Spleen (tissue), 11 donors: ENCODE data around the gene MAGI2. TPM values are rescaled to one million over a fixed set of nuclear protein-coding genes. Genes with fewer than 3 reads are reported as not detected.

Experiments used
- DNase-seq: peaks from one replicate; pipeline ENCODE4 v3.0.0-alpha.2; 2020
- H3K27ac ChIP-seq, 8 donors: fragments of 200-600 bp; sonication (generic) in 7 of 8; 1 replicate in 4 of 8; 2 replicates in 4 of 8; pipeline versions ENCODE4 v1.5.0 to v1.8.0; 2016 to 2021; ENCODE audit warnings: inconsistent platforms in 4 of 8, mild to moderate bottlenecking in 4 of 8, moderate library complexity in 1 of 8
- H3K27me3 ChIP-seq, 7 donors: fragments of 200-600 bp; sonication (generic) in 6 of 7; replicated peaks in 1 of 7; 1 replicate in 4 of 7; 2 replicates in 3 of 7; pipeline versions ENCODE4 v1.5.0 to v1.8.0; 2016 to 2021; ENCODE audit warnings: inconsistent platforms in 3 of 7, mild to moderate bottlenecking in 1 of 7
- H3K36me3 ChIP-seq, 6 donors: fragments of 200-600 bp; sonication (generic) in 5 of 6; 1 replicate in 4 of 6; 2 replicates in 2 of 6; pipeline versions ENCODE4 v1.5.0 to v1.8.0; 2016 to 2021; ENCODE audit warnings: inconsistent platforms in 2 of 6
- H3K4me1 ChIP-seq, 6 donors: fragments of 200-600 bp; sonication (generic) in 5 of 6; 1 replicate in 3 of 6; 2 replicates in 3 of 6; pipeline versions ENCODE4 v1.5.0 to v1.8.0; 2016 to 2021; ENCODE audit warnings: inconsistent platforms in 3 of 6
- H3K4me3 ChIP-seq, 8 donors: fragments of 200-600 bp; sonication (generic) in 7 of 8; 1 replicate in 4 of 8; 2 replicates in 4 of 8; pipeline versions ENCODE4 v1.5.0 to v1.8.0; 2016 to 2021; ENCODE audit warnings: inconsistent platforms in 4 of 8, mild to moderate bottlenecking in 4 of 8, moderate library complexity in 2 of 8
- H3K9me3 ChIP-seq, 8 donors: fragments of 200-600 bp; sonication (generic) in 7 of 8; 1 replicate in 4 of 8; 2 replicates in 4 of 8; pipeline versions ENCODE4 v1.5.0 to v1.8.0; 2016 to 2021; ENCODE audit warnings: inconsistent platforms in 4 of 8
- POLR2A ChIP-seq, 3 donors: fragments of 450-650 bp; IDR thresholded peaks; one replicate each; pipeline ENCODE4 v1.5.1; 2017; ENCODE audit warnings: antibody characterized with exemption in 3 of 3, mild to moderate bottlenecking in 1 of 3
- POLR2AphosphoS5 ChIP-seq, 3 donors: sonication (generic); formaldehyde crosslinking; IDR thresholded peaks; one replicate each; pipeline ENCODE4 v1.5.1; 2017; ENCODE audit warnings: antibody characterized with exemption in 3 of 3
- WGBS, 5 donors: extraction: QIAGEN DNeasy Blood & Tissue Kit in 3 of 5; methylation state at CpG; one replicate each; pipeline versions ENCODE4 v1.1.5 to v1.1.7; 2013 to 2018; 5-methylcytosine and 5-hydroxymethylcytosine counted together
- intact Hi-C: fragments of 100-400 bp; cut with DNase I; formaldehyde crosslinking; loops from one replicate; pipeline ENCODE4 v1.15.0; 2023; ENCODE audit warnings: low total_unique reads
- polyA plus RNA-seq, 3 donors: library from polyadenylated mRNA; stranded (reverse); fragments of 200-250 nt; gene quantifications; one replicate each; pipeline ENCODE4 v1.2.1, GENCODE V29; 2013
- total RNA-seq, 7 donors: library from RNA; depleted of rRNA in 3 of 7; stranded (reverse); fragments of >200 nt in 3 of 7; fragmentation: NEBNext Ultra II Directional in 4 of 7; extraction: Animal tissue kit (Norgen Biotek cat#: 25700) in 4 of 7; gene quantifications; one replicate each; pipeline versions ENCODE4 v1.1.0 to v1.2.1, GENCODE V29; 2016 to 2021
- TF ChIP-seq, protein P1 (sequence below), 11 experiments: fragments of 200-600 bp in 7 of 11; fragments of 450-650 bp in 4 of 11; sonication (generic) in 4 of 11; IDR thresholded peaks in 8 of 11; conservative IDR thresholded peaks in 3 of 11; 1 replicate in 7 of 11; 2 replicates in 4 of 11; pipeline versions ENCODE4 v1.4.0 to v1.8.0; 2016 to 2021; ENCODE audit warnings: antibody characterized with exemption in 11 of 11, inconsistent platforms in 4 of 11, mild to moderate bottlenecking in 1 of 11
- donor health status: healthy with polysubstance abuse.
- donor health status: DM: no; HTN: no; CAD: no; lungs with moderate emphysema.
- donor health status: DM: no; HTN: no; CAD: no.
- donor health status: Bipolar disorder and iron deficiency.
- donor health status: healthy.
- donor health status: DM: no; HTN: no; CAD: no.
- donor health status: DM: yes; HTN: yes; CAD: no.

Gene MAGI2
- total and polyA plus RNA-seq, 10 donors: 0.74 to 18.1 (median 11.1) TPM

DNA sequence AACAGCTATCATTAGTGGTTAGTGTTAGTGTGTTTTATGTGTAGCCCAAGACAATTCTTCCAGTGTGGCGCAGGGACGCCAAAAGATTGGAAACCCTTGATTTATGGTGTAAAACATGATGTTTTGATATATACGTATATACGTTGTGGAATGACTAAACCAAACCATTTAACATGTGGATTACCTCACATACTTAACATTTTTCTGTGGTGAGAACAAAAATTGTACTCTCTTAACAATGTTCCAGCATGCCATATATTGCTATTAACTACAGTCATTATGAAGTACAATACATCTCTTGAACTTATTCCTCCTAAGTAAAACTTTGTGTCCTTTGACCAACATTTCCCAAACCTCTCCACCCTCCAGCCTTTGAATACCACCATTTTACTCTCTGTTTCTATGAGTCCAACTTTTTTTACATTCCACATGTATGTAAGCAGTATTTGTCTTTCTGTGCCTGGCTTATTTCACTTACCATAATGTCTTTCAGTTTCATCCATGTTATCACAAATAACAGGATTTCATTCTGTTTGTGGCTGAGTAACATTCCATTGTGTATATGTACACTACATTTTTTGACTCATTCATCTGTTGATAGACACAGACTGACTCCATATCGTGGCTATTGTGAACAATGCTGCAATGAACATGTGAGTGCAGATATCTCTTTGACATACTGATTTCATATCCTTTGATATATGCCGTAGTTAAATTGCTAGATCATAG lies 42.2 kb upstream of the MAGI2 start:
- intact Hi-C loops: no loop called here
- no peak overlapping the region for H3K4me3 ChIP-seq
- no peak overlapping the region for H3K27ac ChIP-seq
- H3K27me3 ChIP-seq: no peaks in the 10 kb centered on the region
- DNase-seq: no peak
- no peaks in the 10 kb centered on the region for H3K4me1 ChIP-seq
- peaks cover 0 to 2% (median 0%) of the 10 kb centered on the region in 8 donors for H3K9me3 ChIP-seq
- TF ChIP-seq, protein P1, sequence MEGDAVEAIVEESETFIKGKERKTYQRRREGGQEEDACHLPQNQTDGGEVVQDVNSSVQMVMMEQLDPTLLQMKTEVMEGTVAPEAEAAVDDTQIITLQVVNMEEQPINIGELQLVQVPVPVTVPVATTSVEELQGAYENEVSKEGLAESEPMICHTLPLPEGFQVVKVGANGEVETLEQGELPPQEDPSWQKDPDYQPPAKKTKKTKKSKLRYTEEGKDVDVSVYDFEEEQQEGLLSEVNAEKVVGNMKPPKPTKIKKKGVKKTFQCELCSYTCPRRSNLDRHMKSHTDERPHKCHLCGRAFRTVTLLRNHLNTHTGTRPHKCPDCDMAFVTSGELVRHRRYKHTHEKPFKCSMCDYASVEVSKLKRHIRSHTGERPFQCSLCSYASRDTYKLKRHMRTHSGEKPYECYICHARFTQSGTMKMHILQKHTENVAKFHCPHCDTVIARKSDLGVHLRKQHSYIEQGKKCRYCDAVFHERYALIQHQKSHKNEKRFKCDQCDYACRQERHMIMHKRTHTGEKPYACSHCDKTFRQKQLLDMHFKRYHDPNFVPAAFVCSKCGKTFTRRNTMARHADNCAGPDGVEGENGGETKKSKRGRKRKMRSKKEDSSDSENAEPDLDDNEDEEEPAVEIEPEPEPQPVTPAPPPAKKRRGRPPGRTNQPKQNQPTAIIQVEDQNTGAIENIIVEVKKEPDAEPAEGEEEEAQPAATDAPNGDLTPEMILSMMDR (IDR thresholded peaks at IDR 0.05 in 8 of 11, conservative IDR thresholded peaks at IDR 0.05 in 3 of 11): no peak
- no peak for TF ChIP-seq POLR2AphosphoS5 (IDR thresholded peaks at IDR 0.05)
- TF ChIP-seq POLR2A (IDR thresholded peaks at IDR 0.05): no peak
- no peaks in the 10 kb centered on the region for H3K36me3 ChIP-seq
- WGBS, 5 donors: 83 to 91% (median 89%) methylated on average over 6 of the region's 6 CpGs

DNA sequence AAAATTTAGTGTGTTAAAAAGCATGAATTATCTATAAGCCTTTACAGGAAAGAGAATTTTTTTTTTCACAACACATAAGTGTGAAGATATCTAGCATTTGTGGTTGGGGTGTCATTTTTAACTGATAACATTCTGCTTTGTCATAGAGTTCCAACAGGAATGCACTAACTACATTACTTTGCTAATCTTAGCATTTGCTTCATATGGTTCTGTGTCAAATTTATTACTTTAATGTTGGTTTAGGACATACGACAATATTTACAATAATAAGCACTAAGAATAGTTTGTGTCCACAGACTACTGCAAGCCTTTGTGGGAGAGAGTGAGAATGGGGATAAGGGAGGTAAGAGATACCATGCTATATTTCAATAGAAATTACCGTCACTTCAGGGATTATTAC lies 40.6 kb upstream of the MAGI2 start:
- intact Hi-C loops: no loop called here
- H3K36me3 ChIP-seq: no peaks in the 10 kb centered on the region
- no peak overlapping the region for H3K4me3 ChIP-seq
- H3K4me1 ChIP-seq: no peaks in the 10 kb centered on the region
- TF ChIP-seq, protein P1 (IDR thresholded peaks at IDR 0.05 in 8 of 11, conservative IDR thresholded peaks at IDR 0.05 in 3 of 11): no peak
- TF ChIP-seq POLR2A (IDR thresholded peaks at IDR 0.05): no peak
- no peak for TF ChIP-seq POLR2AphosphoS5 (IDR thresholded peaks at IDR 0.05)
- no peak for DNase-seq
- H3K9me3 ChIP-seq: peaks cover 0 to 2% (median 0%) of the 10 kb centered on the region in 8 donors
- 82 to 94% (median 90%) methylated on average over 2 of the region's 2 CpGs for WGBS, 5 donors
- H3K27ac ChIP-seq: no peak overlapping the region
- no peaks in the 10 kb centered on the region for H3K27me3 ChIP-seq

DNA sequence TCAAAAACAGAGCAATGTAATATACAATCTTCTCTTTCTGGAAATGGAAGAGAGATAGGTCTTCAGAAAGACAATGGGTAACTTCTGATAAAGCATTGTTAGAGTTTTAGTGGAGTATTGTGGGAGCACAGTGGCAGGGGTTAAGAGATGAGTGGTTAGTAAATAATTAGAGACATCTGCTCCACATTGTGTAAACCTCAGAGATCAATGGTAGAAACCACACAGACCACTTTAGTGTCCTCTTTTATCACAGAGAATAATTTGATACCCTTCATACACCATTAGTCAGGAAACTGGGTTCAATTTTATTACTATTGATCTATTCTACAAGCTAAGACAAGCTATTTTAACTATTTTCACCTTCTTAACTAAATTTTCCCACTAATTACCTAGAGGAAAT lies 35.9 kb upstream of the MAGI2 start:
- H3K36me3 ChIP-seq: no peaks in the 10 kb centered on the region
- no peaks in the 10 kb centered on the region for H3K4me1 ChIP-seq
- TF ChIP-seq POLR2A (IDR thresholded peaks at IDR 0.05): no peak
- no peaks in the 10 kb centered on the region for H3K9me3 ChIP-seq
- intact Hi-C loops: no loop called here
- H3K4me3 ChIP-seq: no peak overlapping the region
- no peaks in the 10 kb centered on the region for H3K27me3 ChIP-seq
- H3K27ac ChIP-seq: no peak overlapping the region
- no peak for DNase-seq

DNA sequence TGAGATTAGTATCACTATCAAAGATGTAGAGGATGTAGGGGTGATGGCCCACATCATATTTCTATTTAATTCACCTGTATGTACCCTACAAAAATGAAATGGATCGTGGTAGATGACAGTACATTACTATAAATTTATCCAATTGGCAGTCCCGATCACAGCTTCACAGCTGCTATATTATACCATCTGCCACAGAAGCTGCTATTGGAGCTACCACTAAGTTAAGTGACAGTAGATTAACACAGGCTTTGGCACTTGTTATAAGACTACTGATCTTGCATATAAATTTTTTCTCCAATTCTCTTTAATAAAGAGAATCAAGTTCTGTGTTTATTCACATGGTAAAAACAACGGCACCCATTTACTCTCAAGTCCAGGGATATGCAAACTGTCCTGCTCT lies 24.9 kb upstream of the MAGI2 start:
- H3K4me3 ChIP-seq: no peak overlapping the region
- DNase-seq: no peak
- H3K27ac ChIP-seq: no peak overlapping the region
- no peaks in the 10 kb centered on the region for H3K27me3 ChIP-seq
- H3K4me1 ChIP-seq: no peaks in the 10 kb centered on the region
- TF ChIP-seq, protein P1 (IDR thresholded peaks at IDR 0.05 in 8 of 11, conservative IDR thresholded peaks at IDR 0.05 in 3 of 11): no peak
- no peak for TF ChIP-seq POLR2AphosphoS5 (IDR thresholded peaks at IDR 0.05)
- TF ChIP-seq POLR2A (IDR thresholded peaks at IDR 0.05): no peak
- no peaks in the 10 kb centered on the region for H3K36me3 ChIP-seq
- WGBS, 5 donors: 78 to 97% (median 91%) methylated on average over 3 of the region's 3 CpGs
- H3K9me3 ChIP-seq: no peaks in the 10 kb centered on the region
- intact Hi-C loops: no loop called here
